NCI-H748 treated with DMSO at 0.1 percent for 48 hours (cell line): ENCODE data around the gene LDLRAP1.

Experiments
- DNase-seq: peaks from one replicate; lab custom pipeline; 2025; lab: John Stamatoyannopoulos, UW

Gene LDLRAP1

GRCh38 chr1:25544243-25544764 lies 898 bp downstream of the LDLRAP1 start:
- DNase-seq: no peak

DNA sequence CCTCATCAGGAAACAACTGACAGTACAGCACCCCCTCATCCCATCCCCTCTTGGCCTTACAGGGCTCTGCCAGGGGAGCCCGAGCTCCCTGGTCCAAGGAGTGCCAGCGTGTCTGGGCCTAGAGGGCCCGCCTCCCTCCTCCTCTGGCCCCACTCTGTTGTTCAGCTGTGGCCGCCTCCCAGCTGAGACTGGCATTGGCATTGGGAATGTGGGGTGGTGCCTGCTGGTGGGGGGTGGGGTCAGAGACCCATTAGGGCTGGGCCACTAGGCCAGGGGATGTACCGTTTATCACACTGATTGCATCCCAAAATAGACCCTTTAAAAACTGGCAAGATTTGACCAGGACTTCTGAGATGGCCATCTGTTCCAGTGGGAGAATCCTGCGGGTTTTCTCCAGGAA lies 1.4 kb downstream of the LDLRAP1 start:
- no peak for DNase-seq

DNA sequence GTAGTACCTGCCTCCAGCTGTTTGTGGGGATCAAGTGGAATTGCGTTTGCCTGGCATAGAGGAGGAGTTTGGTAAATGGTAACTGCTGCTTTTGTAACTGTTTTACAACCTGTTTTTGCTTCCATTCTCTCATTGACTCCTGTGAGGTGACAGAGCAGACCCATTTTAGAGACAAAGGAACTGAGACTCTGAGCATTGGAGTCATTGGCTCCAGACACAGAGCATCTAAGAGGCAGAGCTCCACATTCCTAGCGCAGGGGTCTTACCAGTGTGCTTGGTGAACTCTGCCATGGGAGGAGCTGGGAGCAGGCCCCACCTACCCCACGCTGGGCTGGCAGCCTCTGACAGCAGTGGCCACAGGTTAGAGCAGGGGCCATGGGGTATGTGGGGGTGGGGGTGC lies 2.4 kb downstream of the LDLRAP1 start:
- DNase-seq: no peak

DNA sequence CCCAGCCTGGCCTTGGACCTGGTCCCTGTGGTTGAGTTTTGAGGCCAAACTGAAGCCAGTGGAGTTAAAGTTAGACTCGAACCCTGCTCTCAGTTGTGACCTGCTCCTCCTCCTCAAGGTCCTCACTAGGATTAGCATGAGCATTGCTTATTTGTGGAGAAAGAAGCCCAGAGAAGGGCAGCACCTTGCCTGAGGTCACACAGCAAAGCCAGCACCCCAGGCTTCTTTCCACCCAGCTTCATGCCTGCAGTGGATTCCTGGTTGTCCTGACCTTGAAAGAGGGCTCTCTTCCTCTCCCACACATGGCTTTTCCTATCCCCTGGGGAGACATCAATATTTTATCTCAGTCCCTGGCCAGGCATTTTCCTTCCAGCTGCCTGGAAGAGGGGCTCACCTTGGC lies 2.8 kb downstream of the LDLRAP1 start:
- DNase-seq: no peak

- no peak for DNase-seq
Measured at GRCh38 chr1:25548601-25549000, 5.2 kb downstream of the LDLRAP1 start.

GRCh38 chr1:25549273-25550154 lies 6.1 kb downstream of the LDLRAP1 start:
- no peak for DNase-seq

DNA sequence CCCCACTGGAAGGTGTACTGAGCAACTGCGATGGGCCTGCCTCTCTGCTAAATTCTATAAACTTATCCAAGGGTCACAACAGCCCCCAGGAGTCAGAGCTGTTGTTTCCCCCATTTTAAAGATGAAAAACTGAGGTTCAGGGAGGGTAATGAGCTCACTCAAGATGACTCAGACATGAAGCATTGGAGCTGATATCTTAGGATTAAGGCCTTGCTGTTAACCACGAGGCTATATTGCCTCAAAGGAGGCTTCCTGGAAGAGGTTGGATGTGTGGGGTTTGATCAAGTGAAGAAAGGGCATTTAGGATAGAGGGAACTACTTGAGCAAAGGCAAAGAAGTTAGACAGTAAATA lies 6.7 kb downstream of the LDLRAP1 start:
- no peak for DNase-seq

DNA sequence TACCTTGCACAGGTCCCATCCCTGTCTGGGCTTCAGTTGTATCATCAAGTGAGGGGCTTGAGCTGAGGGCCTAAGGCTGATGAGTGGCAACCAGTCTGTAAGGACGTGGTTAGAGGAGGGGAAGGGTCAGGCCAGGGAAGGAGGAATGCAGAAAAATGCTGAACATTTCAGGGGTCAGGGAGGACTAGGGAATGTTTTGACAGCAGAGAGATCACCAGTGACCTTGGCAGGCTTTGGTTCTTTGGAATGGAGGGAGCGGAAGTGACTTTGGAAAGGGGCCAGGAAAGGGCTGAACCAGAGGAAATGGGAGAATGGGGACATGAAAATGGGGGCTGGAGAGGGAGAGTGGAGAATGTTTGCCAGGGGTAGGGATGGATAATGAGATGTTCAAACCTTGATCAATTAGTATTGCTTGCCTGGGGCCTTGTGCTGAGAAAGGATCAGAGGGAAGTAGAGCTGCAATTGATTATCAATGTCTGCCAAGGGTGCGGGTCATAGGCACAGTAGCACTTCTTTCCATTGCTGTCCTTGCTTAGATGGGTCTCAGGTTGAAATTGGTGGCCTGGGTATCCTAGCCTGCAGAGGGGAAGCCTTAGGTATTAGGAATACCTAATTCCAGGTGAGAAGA lies 7.4 kb downstream of the LDLRAP1 start:
- DNase-seq: no peak

DNA sequence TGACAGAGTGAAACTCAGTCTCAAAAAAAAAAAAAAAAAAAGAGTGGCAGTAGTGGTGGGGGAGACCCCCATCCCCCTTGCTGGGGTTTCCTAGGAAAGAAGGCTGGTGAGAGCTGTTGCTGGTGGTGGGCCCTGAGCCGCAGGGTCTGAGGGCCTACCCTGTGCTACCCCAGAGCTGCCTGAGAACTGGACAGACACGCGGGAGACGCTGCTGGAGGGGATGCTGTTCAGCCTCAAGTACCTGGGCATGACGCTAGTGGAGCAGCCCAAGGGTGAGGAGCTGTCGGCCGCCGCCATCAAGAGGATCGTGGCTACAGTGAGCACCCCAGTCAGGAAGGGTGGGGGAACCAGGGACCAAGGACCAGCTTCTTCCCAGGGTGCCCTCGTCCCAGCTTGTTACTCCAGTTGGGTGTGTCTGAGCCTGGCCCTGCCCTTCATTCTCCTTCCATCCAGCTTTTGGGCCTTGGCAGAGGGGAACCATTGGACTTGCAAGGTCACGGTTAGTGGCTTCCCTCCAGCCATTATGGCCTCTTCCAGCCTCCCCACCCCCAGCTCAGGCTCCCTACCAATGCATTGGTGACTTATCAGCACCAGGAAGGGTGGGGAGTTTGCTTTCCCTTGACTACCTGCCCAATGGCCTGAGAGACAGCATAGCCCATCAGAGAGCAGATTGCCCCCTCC lies 10.5 kb downstream of the LDLRAP1 start:
- DNase-seq: no peak

DNA sequence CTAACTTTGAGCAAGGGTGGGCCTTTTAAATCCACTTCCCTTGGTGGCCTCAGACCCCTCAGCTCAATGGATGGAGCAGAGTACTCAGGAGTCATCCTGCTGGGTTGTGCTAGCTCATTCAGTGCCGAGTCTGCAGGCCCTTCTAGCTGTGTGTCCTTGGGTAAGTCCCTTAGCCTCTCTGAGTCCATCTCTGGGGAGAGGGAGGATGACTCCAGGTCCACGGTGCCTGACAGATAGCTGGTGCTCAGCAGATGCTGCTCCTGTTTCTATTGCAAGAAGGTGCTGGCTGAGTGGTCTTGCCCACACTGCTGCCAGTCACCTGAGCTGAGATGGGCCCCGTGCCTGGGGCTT lies 11.0 kb downstream of the LDLRAP1 start:
- no peak for DNase-seq

GRCh38 chr1:25554886-25555752 lies 11.7 kb downstream of the LDLRAP1 start:
- no peak for DNase-seq

DNA sequence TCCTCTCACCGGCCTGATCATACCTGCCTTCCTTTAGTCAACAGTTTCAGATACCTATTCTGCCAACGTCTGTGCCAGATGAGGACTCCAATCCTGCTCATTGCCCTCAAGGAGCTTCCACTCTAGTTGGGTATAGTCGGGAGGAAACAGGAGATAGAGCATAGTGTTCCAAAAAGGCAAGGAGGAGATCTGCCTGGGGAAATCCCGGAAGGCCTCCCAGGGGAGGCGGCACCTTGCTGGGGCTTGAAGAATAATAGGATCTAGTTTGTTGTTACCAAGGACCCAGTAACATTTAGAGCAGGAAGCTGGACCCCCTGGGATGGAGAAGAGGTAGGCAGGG lies 12.3 kb downstream of the LDLRAP1 start:
- DNase-seq: no peak

- no peak for DNase-seq
Measured at GRCh38 chr1:25556132-25556670, 12.8 kb downstream of the LDLRAP1 start.

DNA sequence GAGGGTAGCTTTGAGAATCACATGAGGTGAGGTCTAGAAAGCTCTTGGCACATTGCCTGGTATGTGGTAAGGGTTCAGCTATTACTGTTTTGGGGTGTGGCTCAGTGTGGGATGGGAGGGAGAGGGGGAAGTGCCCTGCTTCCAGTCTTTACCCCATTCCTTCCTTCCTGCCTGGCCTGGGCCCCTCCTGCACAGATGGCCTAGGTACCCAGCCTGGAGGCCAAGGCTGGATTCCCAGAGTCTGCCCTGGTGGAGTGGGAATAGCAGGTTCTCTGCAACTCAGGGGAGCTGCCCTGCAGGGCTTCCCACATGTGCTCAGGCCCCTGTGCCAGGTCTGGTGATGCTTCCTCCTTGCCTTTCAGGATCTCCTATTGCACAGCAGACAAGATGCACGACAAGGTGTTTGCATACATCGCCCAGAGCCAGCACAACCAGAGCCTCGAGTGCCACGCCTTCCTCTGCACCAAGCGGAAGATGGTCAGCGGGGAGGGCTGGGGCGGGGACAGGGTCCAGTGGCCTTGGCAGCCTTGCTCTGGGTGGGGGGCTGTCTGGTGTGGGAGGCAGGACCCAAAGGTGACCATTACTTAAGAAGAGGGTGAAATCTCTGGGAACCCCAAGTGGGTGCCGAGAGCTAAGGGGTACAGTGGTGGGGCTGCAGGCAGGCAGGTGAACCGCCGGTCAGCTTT lies 13.5 kb downstream of the LDLRAP1 start:
- DNase-seq: no peak

DNA sequence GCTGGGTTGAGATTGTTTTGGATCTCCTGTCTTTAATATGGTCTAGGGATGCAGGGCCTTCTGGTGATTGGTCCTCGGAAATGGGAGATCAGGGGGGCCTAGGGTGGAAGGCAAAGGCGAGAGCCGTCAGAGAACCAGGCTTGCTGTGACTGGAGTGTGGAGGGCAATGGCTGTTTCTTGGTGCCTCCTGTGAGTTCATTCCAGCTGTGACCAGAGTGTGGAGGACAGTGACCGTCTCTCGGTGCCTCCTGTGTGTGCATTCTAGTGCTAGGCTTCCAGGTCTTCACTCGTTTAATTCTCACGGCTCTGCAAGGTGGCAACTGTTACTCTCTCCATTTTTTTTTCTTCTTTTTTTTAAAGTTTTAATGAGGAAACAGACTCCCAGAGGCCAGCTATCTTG lies 14.1 kb downstream of the LDLRAP1 start:
- DNase-seq: no peak

DNA sequence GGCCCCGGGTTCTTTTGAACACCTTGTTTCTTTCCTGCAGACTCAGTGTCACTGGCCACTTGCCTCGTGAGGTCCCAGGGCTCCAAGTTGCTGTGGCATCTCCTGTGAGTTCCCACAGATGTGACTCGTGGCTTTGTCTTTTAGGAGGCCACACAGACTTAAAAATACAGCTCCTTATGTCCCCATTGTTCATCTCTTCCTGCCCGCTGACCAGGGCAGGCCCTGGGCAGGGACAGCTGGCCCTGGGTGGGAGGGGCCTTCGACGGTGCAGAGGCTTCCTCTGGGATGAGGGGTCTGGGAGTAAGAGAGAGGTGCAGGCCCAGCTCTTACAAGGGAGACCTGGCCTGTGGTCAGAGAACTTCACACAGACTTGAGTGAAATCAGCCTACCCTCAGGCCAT lies 15.6 kb downstream of the LDLRAP1 start:
- DNase-seq: no peak

- no peak for DNase-seq
Measured at GRCh38 chr1:25560001-25560400, 16.6 kb downstream of the LDLRAP1 start.

GRCh38 chr1:25560788-25561187 lies 17.4 kb downstream of the LDLRAP1 start:
- no peak for DNase-seq

GRCh38 chr1:25561421-25562100 lies 18.2 kb downstream of the LDLRAP1 start:
- DNase-seq: no peak

- no peak for DNase-seq
Measured at GRCh38 chr1:25562101-25562927, 18.9 kb downstream of the LDLRAP1 start.
